GM23248 (cell line): Measurements from ENCODE around the gene DBNDD2.

Experiments used
- EZH2 ChIP-seq: fragments of 200-600 bp; sonication (generic); IDR thresholded peaks from 2 replicates; pipeline ENCODE4 v1.6.1; 2018; ENCODE audit warnings: antibody characterized with exemption, mild to moderate bottlenecking; ENCODE audit not compliant: insufficient read depth, poor library complexity, severe bottlenecking
- EZH2phosphoT487 ChIP-seq: fragments of 200-600 bp; sonication (generic); IDR thresholded peaks from 2 replicates; pipeline ENCODE4 v1.6.1; 2018; ENCODE audit warnings: antibody characterized with exemption, moderate library complexity, mild to moderate bottlenecking, low read depth; ENCODE audit not compliant: insufficient read depth

DNA sequence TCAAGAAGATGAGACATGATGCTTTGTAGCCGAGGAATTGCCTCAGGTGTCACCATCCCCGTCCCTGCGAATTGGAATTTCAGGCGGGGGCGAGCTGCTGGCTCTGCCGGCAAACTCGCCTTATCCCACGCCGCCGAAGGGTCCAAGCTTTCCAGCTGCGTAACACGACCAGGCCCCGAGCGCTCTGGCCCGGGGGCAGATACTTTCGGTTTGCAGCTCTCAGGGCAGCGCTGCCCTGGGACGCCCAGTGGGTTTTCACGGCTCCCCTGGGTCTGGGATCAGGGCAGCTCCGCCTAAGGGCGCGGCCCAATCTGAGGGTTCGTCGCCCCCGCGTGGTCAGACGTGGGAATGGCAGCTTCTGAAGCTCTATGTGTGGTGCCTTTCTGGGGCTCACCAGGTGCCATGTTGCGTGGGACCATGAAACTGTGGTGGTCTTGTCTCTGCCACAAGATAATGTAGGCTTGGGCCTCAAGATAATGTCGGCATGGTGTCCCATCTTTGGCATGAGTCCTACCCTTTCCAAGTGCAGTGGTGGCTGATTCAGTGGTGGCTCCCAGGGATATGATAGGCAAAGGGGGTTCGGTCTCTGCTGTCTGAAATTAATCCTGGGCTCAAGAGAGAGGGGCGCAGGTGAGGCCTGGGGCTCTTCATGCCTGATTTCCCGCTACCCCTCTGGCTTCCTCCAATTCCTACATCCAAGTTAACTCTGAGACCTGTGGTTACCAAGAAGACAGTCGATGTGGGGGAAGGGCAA, 28.8 kb downstream of the DBNDD2 start:
- TF ChIP-seq EZH2phosphoT487, result no peak
- TF ChIP-seq EZH2, result no peak
